SK-N-SH treated with all-trans-retinoic acid at 6 μM for 48 hours (cell line): ENCODE results near the gene POMC.

Experiments
- ESRRG ChIP-seq: fragments of 250-450 bp; sonication (Bioruptor Pico); IDR thresholded peaks from 2 replicates; pipeline ENCODE4 v1.6.1; 2021; ENCODE audit warnings: mild to moderate bottlenecking
- OSR1 ChIP-seq: fragments of 250-450 bp; sonication (Bioruptor Pico); IDR thresholded peaks from 2 replicates; pipeline ENCODE4 v1.8.0; 2022; ENCODE audit warnings: moderate library complexity, mild to moderate bottlenecking, inconsistent platforms
- PATZ1 ChIP-seq: fragments of 250-450 bp; sonication (Bioruptor Pico); IDR thresholded peaks from 2 replicates; pipeline ENCODE4 v1.8.0; 2020; ENCODE audit warnings: mild to moderate bottlenecking, moderate library complexity, borderline replicate concordance
- RARB ChIP-seq: fragments of 250-450 bp; sonication (Bioruptor Pico); IDR thresholded peaks from 2 replicates; pipeline ENCODE4 v1.8.0; 2021; ENCODE audit warnings: mild to moderate bottlenecking, moderate library complexity
- TCF4 ChIP-seq: fragments of 250-450 bp; sonication (Bioruptor Pico); IDR thresholded peaks from 2 replicates; pipeline ENCODE4 v1.8.0; 2021; ENCODE audit warnings: mild to moderate bottlenecking, moderate library complexity, borderline replicate concordance
- ZFP3 ChIP-seq: fragments of 250-450 bp; sonication (Bioruptor Pico); IDR thresholded peaks from 2 replicates; pipeline ENCODE4 v1.5.0; 2020; ENCODE audit warnings: mild to moderate bottlenecking, moderate library complexity
- ZFP30 ChIP-seq: fragments of 450-650 bp; formaldehyde crosslinking; IDR thresholded peaks from 2 replicates; pipeline ENCODE4 v1.5.0; 2022; ENCODE audit warnings: mild to moderate bottlenecking, moderate library complexity
- ZNF70 ChIP-seq: fragments of 450-650 bp; formaldehyde crosslinking; IDR thresholded peaks from 2 replicates; pipeline ENCODE4 v1.5.0; 2020; ENCODE audit warnings: mild to moderate bottlenecking, moderate library complexity

- TF ChIP-seq ZNF70 (CRISPR knock-in tag) (no peak), OSR1 (CRISPR knock-in tag) (no peak), ZFP30 (no peak), ZFP3 (CRISPR knock-in tag) (no peak), PATZ1 (CRISPR knock-in tag) (no peak), ESRRG (no peak), RARB (no peak), TCF4 (CRISPR knock-in tag) (no peak)
Observed at GRCh38 chr2:25158096-25158852, 10.1 kb downstream of the POMC start.
